ENCODE results near the gene CHRM2.

DNA sequence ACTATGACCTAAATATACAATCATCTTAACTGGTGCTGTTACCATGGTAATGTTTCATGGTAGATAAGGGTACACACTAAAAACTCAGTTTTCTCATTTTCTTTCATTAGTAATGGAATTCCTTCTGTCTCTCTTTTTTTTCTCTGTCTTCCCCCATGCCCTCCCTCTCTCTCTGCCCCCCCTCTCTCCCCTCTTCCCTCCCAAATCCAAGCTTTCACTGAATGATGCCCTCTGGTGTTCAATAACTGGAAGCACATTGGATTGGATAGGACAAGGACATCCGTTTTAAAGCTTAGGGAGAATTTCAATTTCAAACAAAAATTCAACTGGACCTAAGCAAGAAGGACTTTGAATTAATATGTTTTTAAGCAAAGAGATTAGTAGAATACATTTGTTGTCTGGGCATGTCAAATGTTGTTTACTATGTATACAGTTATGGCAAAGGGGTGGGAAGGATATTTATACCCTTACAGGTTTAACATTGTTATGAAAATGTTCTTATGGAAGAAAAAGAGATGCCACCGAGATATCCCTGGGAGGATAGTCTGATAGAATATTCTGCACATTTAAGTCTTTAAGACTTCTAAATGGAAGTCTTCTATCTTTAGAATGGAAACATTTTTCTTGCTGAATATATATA, 6.1 kb downstream of the CHRM2 start:
- TF ChIP-seq, protein P1, sequence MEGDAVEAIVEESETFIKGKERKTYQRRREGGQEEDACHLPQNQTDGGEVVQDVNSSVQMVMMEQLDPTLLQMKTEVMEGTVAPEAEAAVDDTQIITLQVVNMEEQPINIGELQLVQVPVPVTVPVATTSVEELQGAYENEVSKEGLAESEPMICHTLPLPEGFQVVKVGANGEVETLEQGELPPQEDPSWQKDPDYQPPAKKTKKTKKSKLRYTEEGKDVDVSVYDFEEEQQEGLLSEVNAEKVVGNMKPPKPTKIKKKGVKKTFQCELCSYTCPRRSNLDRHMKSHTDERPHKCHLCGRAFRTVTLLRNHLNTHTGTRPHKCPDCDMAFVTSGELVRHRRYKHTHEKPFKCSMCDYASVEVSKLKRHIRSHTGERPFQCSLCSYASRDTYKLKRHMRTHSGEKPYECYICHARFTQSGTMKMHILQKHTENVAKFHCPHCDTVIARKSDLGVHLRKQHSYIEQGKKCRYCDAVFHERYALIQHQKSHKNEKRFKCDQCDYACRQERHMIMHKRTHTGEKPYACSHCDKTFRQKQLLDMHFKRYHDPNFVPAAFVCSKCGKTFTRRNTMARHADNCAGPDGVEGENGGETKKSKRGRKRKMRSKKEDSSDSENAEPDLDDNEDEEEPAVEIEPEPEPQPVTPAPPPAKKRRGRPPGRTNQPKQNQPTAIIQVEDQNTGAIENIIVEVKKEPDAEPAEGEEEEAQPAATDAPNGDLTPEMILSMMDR (IDR thresholded peaks at IDR 0.05): peak in 3 of 5 experiments; percentile 14 to 30 (median 19)
- no peak for TF ChIP-seq POLR2AphosphoS5 (IDR thresholded peaks at IDR 0.05)
- no peak for TF ChIP-seq POLR2A (IDR thresholded peaks at IDR 0.05)
- TF ChIP-seq EP300 (IDR thresholded peaks at IDR 0.05; ENCODE audit: low read depth): no peak
